MCF 10A (cell line): ENCODE measurements around the gene OAS3. TPM values are rescaled to one million over a fixed set of nuclear protein-coding genes. Genes with fewer than 3 reads are reported as not detected.

Experiments
- Bru-seq: library from RNA; stranded (reverse); fragments of 400-500 nt; gene quantifications from one replicate; lab custom pipeline; 2021; lab: Mats Ljungman, UMichigan
- BruChase-seq, 2 experiments: library from RNA; stranded (reverse); fragments of 400-500 nt; gene quantifications; one replicate each; lab custom pipeline; 2021; lab: Mats Ljungman, UMichigan
- BruUV-seq: library from RNA; stranded (reverse); fragments of 400-500 nt; replicated peaks from 2 replicates; lab custom pipeline; 2021; lab: Mats Ljungman, UMichigan
- CTCF ChIA-PET: fragments of 300-600 bp; sonication (Branson Sonifier 250); formaldehyde crosslinking; extraction: SDS; loops from one replicate; lab custom pipeline; 2021; ENCODE audit warnings: antibody characterized with exemption, inconsistent platforms; lab: Yijun Ruan, JAX
- POLR2A ChIA-PET: fragments of 300-600, 350-650 bp; sonication (Branson Sonifier 250); formaldehyde crosslinking; extraction: SDS; loops from one replicate; lab custom pipeline; 2020; ENCODE audit warnings: antibody characterized with exemption, inconsistent platforms; lab: Yijun Ruan, JAX
- DNase-seq: peaks from one replicate; pipeline ENCODE4 v3.0.0-alpha.2; 2018; ENCODE audit not compliant: unreplicated experiment
- H3K27ac Mint-ChIP-seq: one replicate; pipeline ENCODE4 v1.8.0; 2022; ENCODE audit warnings: mild to moderate bottlenecking, low read depth, mixed read lengths; ENCODE audit not compliant: unreplicated experiment
- H3K27me3 Mint-ChIP-seq: one replicate; pipeline ENCODE4 v1.8.0; 2022; ENCODE audit warnings: mixed read lengths; ENCODE audit not compliant: insufficient read depth, unreplicated experiment
- H3K36me3 Mint-ChIP-seq: one replicate; pipeline ENCODE4 v1.8.0; 2022; ENCODE audit warnings: mild to moderate bottlenecking, moderate library complexity, mixed read lengths; ENCODE audit not compliant: insufficient read depth, unreplicated experiment
- H3K4me1 Mint-ChIP-seq: one replicate; pipeline ENCODE4 v1.8.0; 2022; ENCODE audit warnings: mixed read lengths; ENCODE audit not compliant: insufficient read depth, unreplicated experiment
- H3K4me3 Mint-ChIP-seq: one replicate; pipeline ENCODE4 v1.8.0; 2022; ENCODE audit warnings: mild to moderate bottlenecking, moderate library complexity, mixed read lengths; ENCODE audit not compliant: unreplicated experiment
- H3K9me3 Mint-ChIP-seq: one replicate; pipeline ENCODE4 v1.8.0; 2022; ENCODE audit warnings: mixed read lengths; ENCODE audit not compliant: unreplicated experiment
- CTCF ChIP-seq: fragments of 200-600 bp; IDR thresholded peaks from one replicate; pipeline ENCODE4 v1.8.0; 2022; ENCODE audit warnings: antibody characterized with exemption, mild to moderate bottlenecking; ENCODE audit not compliant: unreplicated experiment
- intact Hi-C: fragments of 100-400 bp; cut with micrococcal nuclease; formaldehyde crosslinking; loops from 2 replicates; pipeline ENCODE4 v1.14.1; 2022
- long read RNA-seq: library from polyadenylated mRNA; stranded (forward); transcript quantifications from one replicate; pipeline ENCODE4 v2.0.0, GENCODE V29; 2022
- total RNA-seq: library from RNA; stranded (reverse); gene quantifications from 2 replicates; pipeline ENCODE4 v1.2.3, GENCODE V29; 2022

OAS3 gene, protein sequence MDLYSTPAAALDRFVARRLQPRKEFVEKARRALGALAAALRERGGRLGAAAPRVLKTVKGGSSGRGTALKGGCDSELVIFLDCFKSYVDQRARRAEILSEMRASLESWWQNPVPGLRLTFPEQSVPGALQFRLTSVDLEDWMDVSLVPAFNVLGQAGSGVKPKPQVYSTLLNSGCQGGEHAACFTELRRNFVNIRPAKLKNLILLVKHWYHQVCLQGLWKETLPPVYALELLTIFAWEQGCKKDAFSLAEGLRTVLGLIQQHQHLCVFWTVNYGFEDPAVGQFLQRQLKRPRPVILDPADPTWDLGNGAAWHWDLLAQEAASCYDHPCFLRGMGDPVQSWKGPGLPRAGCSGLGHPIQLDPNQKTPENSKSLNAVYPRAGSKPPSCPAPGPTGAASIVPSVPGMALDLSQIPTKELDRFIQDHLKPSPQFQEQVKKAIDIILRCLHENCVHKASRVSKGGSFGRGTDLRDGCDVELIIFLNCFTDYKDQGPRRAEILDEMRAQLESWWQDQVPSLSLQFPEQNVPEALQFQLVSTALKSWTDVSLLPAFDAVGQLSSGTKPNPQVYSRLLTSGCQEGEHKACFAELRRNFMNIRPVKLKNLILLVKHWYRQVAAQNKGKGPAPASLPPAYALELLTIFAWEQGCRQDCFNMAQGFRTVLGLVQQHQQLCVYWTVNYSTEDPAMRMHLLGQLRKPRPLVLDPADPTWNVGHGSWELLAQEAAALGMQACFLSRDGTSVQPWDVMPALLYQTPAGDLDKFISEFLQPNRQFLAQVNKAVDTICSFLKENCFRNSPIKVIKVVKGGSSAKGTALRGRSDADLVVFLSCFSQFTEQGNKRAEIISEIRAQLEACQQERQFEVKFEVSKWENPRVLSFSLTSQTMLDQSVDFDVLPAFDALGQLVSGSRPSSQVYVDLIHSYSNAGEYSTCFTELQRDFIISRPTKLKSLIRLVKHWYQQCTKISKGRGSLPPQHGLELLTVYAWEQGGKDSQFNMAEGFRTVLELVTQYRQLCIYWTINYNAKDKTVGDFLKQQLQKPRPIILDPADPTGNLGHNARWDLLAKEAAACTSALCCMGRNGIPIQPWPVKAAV
- total RNA-seq, result 5.7 and 6.5 TPM in 2 replicates
- Bru-seq, nascent RNA, result percentile 38 among the genes with signal in this experiment
- BruChase-seq, experiment 1, labeled RNA remaining after a 6-hour chase, result percentile 53 among the genes with signal in this experiment
- BruChase-seq, experiment 2, labeled RNA remaining after a 2-hour chase, result percentile 41 among the genes with signal in this experiment
- long read RNA-seq, full-length matches to known transcripts, result 3 of 7 reads
- long read RNA-seq, partial matches to known transcripts, result 3 of 7 reads
- long read RNA-seq, other reads (novel, unspliced or antisense), result 1 of 7 reads

GRCh38 chr12:112937741-112938719, at the start of gene OAS3:
Gene OAS3 (plus strand): TSS chr12:112938474. CDS start chr12:112938531, 57 bp downstream.
- no TSS peak for BruUV-seq
- Mint-ChIP-seq H3K9me3 (no peaks in the 10 kb centered on the region), H3K4me1 (peaks cover 33% of the 10 kb centered on the region), H3K27me3 (no peaks in the 10 kb centered on the region), H3K36me3 (peaks cover 6% of the 10 kb centered on the region), H3K4me3 (peak within 1 kb of the TSS; percentile 79), H3K27ac (peak within 1 kb of the TSS; percentile 62)
- ChIA-PET CTCF (interaction anchor here (0.7 to 1.8 kb wide), 7 partner anchors 10 to 94 kb away, joined by 3 to 7 read pairs (median 6); partner anchors contain the start of gene OAS1), POLR2A (interaction anchor here (0.7 to 3.6 kb wide), 11 partner anchors 10 to 1096 kb away, joined by 3 to 74 read pairs (median 3); partner anchors contain the start of genes DDX54, OAS1 and RITA1)
- peak; percentile 79 for DNase-seq
- intact Hi-C loops, result loop anchor here (1.0 to 5.0 kb wide), 2 partner anchors 22 to 36 kb away; no protein-coding TSS in a partner anchor
- TF ChIP-seq CTCF, result no peak

GRCh38 chr12:112891093-112892024, 46.9 kb upstream of the OAS3 start:
- POLR2A ChIA-PET, result no interaction called here
- intact Hi-C loops, result no loop called here
- TF ChIP-seq CTCF, result no peak
- no peak for DNase-seq
- Mint-ChIP-seq H3K27me3 (peaks cover 1% of the 10 kb centered on the region), H3K4me3 (no peak overlapping the region), H3K4me1 (no peaks in the 10 kb centered on the region), H3K9me3 (no peaks in the 10 kb centered on the region), H3K36me3 (no peaks in the 10 kb centered on the region), H3K27ac (no peak overlapping the region)
- CTCF ChIA-PET, result interaction anchor here (0.6 to 1.9 kb wide), 2 partner anchors 49 to 102 kb away, joined by 3 to 8 read pairs; no protein-coding TSS in a partner anchor
- no TSS peak for BruUV-seq

DNA sequence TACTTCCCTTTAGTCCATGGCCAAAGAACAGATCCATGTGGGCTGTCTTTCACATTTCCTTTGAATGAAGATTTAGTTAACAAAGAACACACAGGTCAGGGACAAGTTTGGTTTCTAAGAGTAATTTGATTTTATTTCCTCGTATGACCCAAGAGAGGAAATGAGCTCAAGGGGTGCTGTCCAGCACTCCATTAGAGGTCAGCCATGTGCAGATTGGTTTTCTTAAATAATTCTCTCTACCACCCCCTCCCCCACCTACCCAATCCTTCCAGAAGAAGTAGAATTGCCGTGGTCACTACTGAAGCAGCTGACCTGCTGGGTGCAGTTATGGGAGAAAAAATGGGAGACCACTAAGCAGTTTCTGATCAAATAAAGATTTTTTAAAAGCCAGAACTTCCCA, 45.4 kb upstream of the OAS3 start:
- Mint-ChIP-seq H3K36me3 (no peaks in the 10 kb centered on the region), H3K27me3 (peaks cover 15% of the 10 kb centered on the region), H3K27ac (no peak overlapping the region), H3K9me3 (no peaks in the 10 kb centered on the region), H3K4me1 (no peaks in the 10 kb centered on the region), H3K4me3 (no peak overlapping the region)
- ChIA-PET CTCF (interaction anchor here (1.9 kb wide), 1 partner anchor 100 kb away, joined by 8 read pairs; no protein-coding TSS in a partner anchor), POLR2A (interaction anchor here (0.5 kb wide), 1 partner anchor 11 kb away, joined by 3 read pairs; no protein-coding TSS in a partner anchor)
- intact Hi-C loops, result no loop called here
- DNase-seq, result no peak
- no TSS peak for BruUV-seq
- no peak for TF ChIP-seq CTCF
